Non-pigmented ciliary epithelial cell (primary cell): ENCODE measurements around the gene NRP2.

Experiments used
- DNase-seq: peaks from one replicate; pipeline ENCODE4 v3.0.0-alpha.2; 2010; ENCODE audit warnings: low read depth

Gene NRP2

GRCh38 chr2:205803500-205803899 is 121.2 kb downstream of the NRP2 start:
- DNase-seq: no peak

GRCh38 chr2:205805136-205805535 is 122.8 kb downstream of the NRP2 start:
- no peak for DNase-seq

GRCh38 chr2:205806143-205806905 is 124.0 kb downstream of the NRP2 start:
- no peak for DNase-seq

- no peak for DNase-seq
Measured at GRCh38 chr2:205807229-205807628, 124.9 kb downstream of the NRP2 start.

GRCh38 chr2:205807758-205808157 is 125.5 kb downstream of the NRP2 start:
- no peak for DNase-seq

- no peak for DNase-seq
Measured at GRCh38 chr2:205808486-205809121, 126.3 kb downstream of the NRP2 start.

GRCh38 chr2:205811387-205811786 is 129.1 kb downstream of the NRP2 start:
- no peak for DNase-seq

GRCh38 chr2:205814039-205814364 is 131.7 kb downstream of the NRP2 start:
- DNase-seq: no peak

- no peak for DNase-seq
Measured at GRCh38 chr2:205815673-205816072, 133.4 kb downstream of the NRP2 start.

GRCh38 chr2:205816268-205816667 is 134.0 kb downstream of the NRP2 start:
- no peak for DNase-seq

- peak; percentile 38 for DNase-seq
Measured at GRCh38 chr2:205822579-205822978, 140.3 kb downstream of the NRP2 start.

- no peak for DNase-seq
Measured at GRCh38 chr2:205827809-205828365, 145.6 kb downstream of the NRP2 start.

GRCh38 chr2:205833864-205834263 is 151.6 kb downstream of the NRP2 start:
- DNase-seq: no peak

- DNase-seq: no peak
Measured at GRCh38 chr2:205834796-205835195, 152.5 kb downstream of the NRP2 start.

- no peak for DNase-seq
Measured at GRCh38 chr2:205835251-205835791, 153.0 kb downstream of the NRP2 start.

GRCh38 chr2:205835923-205836322 is 153.6 kb downstream of the NRP2 start:
- DNase-seq: no peak

- DNase-seq: no peak
Measured at GRCh38 chr2:205836477-205837221, 154.3 kb downstream of the NRP2 start.

- no peak for DNase-seq
Measured at GRCh38 chr2:205837663-205838062, 155.4 kb downstream of the NRP2 start.

GRCh38 chr2:205845446-205845845 is 163.1 kb downstream of the NRP2 start:
- no peak for DNase-seq
